Mucosa of rectum (tissue), 2 donors: ENCODE data around the gene MET.

Experiments used
- H3K27ac ChIP-seq, 2 donors: one replicate each; pipeline ENCODE4 v1.7.0; 2013; ENCODE audit warnings: inconsistent platforms in 2 of 2, low read depth in 2 of 2, low read length in 2 of 2
- H3K27me3 ChIP-seq, 2 donors: one replicate each; pipeline ENCODE4 v1.7.0; 2013; ENCODE audit warnings: low read length in 2 of 2; ENCODE audit not compliant: control insufficient read depth in 2 of 2, insufficient read depth in 2 of 2
- H3K36me3 ChIP-seq, 2 donors: one replicate each; pipeline ENCODE4 v1.7.0; 2013; ENCODE audit warnings: low read length in 2 of 2; ENCODE audit not compliant: control insufficient read depth in 2 of 2, insufficient read depth in 2 of 2
- H3K4me1 ChIP-seq, 2 donors: one replicate each; pipeline ENCODE4 v1.7.0; 2013; ENCODE audit warnings: low read length in 2 of 2, mild to moderate bottlenecking in 1 of 2; ENCODE audit not compliant: control insufficient read depth in 2 of 2, insufficient read depth in 2 of 2
- H3K4me3 ChIP-seq, 2 donors: one replicate each; pipeline ENCODE4 v1.7.0; 2013; ENCODE audit warnings: low read length in 2 of 2
- H3K9ac ChIP-seq, 2 donors: one replicate each; pipeline ENCODE4 v1.7.0; 2013; ENCODE audit warnings: low read length in 2 of 2, low read depth in 1 of 2, mild to moderate bottlenecking in 1 of 2
- H3K9me3 ChIP-seq, 2 donors: one replicate each; pipeline ENCODE4 v1.7.0; 2013; ENCODE audit warnings: low read length in 2 of 2; ENCODE audit not compliant: control insufficient read depth in 2 of 2
- donor health status: healthy.
- donor health status: Normal muscosa, but diverticular disease.

Gene MET

DNA sequence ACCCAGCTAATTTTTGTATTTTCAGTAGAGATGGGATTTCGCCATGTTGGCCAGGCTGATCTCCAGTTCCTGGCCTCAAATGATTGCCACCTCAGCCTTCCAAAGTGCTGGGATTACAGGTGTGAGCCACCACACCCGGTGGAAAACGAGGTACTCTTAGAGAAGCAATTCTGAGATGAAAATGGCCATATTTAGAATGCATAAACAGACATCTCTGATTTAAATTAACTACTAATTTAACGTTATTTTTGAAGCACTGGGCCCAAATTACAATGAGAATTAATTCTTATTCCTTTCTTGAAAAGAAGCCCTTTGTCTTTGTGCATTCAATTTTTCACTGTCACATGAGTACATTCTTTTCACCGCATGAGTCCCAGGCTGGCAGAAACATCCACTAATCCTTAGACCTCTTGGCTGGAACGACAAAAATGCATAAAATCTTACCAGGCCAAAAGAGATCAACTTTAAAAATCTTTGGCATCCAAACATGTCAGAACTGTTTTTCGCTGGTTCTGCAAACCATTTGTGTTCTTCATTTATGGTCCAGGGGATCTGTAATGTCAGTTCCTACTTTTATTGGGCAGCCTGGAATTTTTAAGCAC, 130.2 kb downstream of the MET start:
- H3K27ac ChIP-seq = peak overlapping the region; percentile 0 to 51
- peaks cover 26 to 54% of the 10 kb centered on the region in 2 donors for H3K4me1 ChIP-seq
- no peaks in the 10 kb centered on the region for H3K9me3 ChIP-seq
- no peak overlapping the region for H3K9ac ChIP-seq
- no peak overlapping the region for H3K4me3 ChIP-seq
- H3K36me3 ChIP-seq = no peaks in the 10 kb centered on the region
- H3K27me3 ChIP-seq = no peaks in the 10 kb centered on the region

DNA sequence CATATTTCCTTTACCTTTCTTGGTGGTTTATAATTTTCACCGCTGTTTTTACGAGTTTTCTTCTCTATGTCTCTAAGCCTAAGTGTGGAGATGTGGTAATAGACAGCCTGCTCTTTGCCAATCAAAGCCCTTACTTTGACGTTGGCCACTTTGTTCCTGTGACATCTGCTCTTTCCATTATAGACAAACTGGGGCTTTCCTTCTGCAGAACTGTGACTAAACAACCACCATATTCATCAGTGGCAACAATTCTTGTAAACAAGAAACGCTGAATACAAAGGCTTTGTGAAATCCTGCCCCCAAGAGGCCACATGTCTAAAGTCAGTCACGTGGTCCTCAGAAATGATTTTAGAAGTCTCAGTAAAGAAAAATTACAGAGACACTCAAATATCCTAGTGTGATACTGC, 130.8 kb downstream of the MET start:
- Histone ChIP-seq H3K27ac (peak overlapping the region; percentile 0 to 51), H3K4me1 (peaks cover 26 to 49% of the 10 kb centered on the region in 2 donors)

DNA sequence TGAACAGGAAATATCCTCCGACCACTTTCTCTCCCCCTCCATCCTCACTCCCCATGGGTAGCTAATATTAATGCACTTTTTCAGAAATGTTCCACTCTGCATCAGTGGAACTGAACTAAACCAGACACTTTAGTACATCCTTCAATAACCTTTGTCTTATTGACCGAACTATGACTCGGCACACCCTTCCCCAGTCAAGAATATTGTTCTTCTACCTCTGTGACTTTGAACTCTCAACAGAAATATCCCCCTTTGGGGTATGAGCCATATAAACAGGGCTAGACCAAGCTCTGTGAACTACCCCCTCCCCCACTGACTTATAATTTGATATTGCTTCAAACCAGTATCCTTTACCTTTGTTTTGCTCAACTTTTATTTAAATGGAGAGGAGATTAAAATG, 132.5 kb downstream of the MET start:
- peaks cover 19 to 47% of the 10 kb centered on the region in 2 donors for H3K4me1 ChIP-seq
- no peak overlapping the region for H3K9ac ChIP-seq
- H3K9me3 ChIP-seq = no peaks in the 10 kb centered on the region
- H3K36me3 ChIP-seq = no peaks in the 10 kb centered on the region
- H3K27me3 ChIP-seq = no peaks in the 10 kb centered on the region
- no peak overlapping the region for H3K27ac ChIP-seq
- H3K4me3 ChIP-seq = peak overlapping the region in 1 of 2 donors; percentile 17

More for the DNA sequence above, 130.8 kb downstream of the MET start:
- peak overlapping the region in 1 of 2 donors; percentile 10 for H3K9ac ChIP-seq
- H3K9me3 ChIP-seq = no peaks in the 10 kb centered on the region
- H3K27me3 ChIP-seq = no peaks in the 10 kb centered on the region
- H3K36me3 ChIP-seq = no peaks in the 10 kb centered on the region
- H3K4me3 ChIP-seq = no peak overlapping the region

DNA sequence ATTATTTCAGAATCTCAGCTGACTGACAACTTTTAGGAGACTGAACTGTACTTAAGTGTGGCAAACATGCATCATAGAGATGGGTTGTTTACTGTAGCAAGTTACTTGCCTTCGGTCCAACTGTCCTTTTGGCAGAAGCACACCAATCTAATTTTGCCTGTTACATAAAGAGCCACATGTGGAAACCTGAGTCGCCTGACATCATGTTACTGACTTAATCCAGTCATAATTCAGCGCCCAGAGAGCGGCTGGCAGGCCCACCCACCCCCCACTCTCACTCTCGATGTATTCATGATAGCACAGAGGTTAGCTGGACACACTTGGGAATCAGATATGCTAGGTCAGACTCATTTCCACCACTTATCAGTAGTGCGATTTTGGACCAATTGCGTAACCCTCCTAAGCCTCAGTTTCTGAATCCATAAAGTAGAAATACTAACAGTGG, 133.1 kb downstream of the MET start:
- H3K36me3 ChIP-seq = no peaks in the 10 kb centered on the region
- H3K9me3 ChIP-seq = no peaks in the 10 kb centered on the region
- H3K27ac ChIP-seq = peak overlapping the region; percentile 25 to 70
- no peaks in the 10 kb centered on the region for H3K27me3 ChIP-seq
- peak overlapping the region in 1 of 2 donors; percentile 24 for H3K9ac ChIP-seq
- peaks cover 20 to 54% of the 10 kb centered on the region in 2 donors for H3K4me1 ChIP-seq
- H3K4me3 ChIP-seq = no peak overlapping the region

DNA sequence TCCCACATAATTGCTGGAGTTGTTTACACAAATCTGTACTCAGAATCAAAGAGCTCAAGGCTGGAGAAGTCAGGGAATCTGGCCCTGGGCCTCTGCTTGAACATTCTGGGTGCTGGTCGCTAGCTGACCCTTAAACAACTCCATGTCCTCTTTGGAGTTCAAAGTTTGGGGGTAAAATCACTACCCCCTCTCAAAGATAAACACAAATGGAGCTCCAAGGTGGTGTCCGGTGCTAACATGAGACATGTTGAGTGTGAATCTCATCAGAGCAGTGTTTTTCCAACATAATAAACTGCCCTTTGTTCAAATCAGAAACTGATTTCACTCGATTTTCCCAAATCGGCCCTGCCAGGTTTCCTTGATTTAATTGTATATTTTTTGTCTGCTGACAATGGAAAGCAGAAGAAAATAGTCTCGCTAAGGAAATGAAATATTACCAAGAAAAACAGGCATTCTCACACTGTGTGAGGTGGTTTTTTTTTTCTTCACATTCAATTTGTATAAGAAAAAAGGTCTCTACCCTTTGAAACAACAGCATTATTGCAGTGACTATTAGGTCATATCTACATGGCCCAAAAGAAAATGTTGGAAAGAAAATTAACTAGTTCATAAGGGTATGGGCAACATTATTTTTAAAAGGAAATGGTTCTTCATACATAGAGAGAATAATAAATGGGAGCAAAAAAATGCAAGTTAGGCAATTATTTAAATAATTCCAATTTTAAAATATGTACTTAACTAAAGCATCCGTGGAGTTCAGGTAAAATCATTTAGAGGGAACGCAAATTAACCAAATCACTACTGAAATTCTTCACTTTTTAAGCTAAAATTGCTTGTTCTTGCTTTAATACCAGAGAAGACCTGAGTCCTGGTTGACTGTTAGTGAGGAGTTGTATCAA, 134.3 kb downstream of the MET start:
- Histone ChIP-seq H3K27me3 (no peaks in the 10 kb centered on the region), H3K27ac (no peak overlapping the region), H3K9ac (no peak overlapping the region), H3K4me1 (peaks cover 22 to 58% of the 10 kb centered on the region in 2 donors), H3K9me3 (no peaks in the 10 kb centered on the region), H3K4me3 (no peak overlapping the region), H3K36me3 (no peaks in the 10 kb centered on the region)

DNA sequence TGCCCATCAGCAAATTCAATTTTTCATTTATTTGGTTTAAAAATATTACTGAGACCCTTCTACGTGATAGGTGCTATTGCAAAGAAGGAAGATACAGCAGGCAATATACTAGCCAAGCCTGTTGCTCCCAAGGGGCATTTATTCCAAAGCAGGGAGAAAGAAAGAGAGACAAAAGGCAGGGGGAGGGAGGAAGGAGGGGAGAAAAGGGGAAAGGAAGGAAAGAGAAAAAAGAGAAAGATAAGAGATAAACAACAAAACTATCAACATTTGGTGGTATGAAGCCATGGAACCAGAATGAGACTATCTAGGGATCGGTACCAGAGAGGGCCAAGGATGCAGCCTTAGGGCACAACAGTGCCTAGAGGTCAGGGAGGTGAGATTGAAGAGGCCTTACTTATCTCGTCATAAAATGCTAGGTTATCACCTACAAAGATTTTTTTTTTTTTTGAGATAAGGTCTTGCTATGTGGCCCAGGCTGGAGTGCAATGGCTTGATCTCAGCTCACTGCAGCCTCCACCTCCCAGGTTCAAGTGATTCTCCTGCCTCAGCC, 135.1 kb downstream of the MET start:
- Histone ChIP-seq H3K9ac (no peak overlapping the region), H3K27ac (no peak overlapping the region), H3K27me3 (no peaks in the 10 kb centered on the region), H3K36me3 (no peaks in the 10 kb centered on the region), H3K4me1 (peaks cover 29 to 60% of the 10 kb centered on the region in 2 donors), H3K9me3 (no peaks in the 10 kb centered on the region), H3K4me3 (no peak overlapping the region)

DNA sequence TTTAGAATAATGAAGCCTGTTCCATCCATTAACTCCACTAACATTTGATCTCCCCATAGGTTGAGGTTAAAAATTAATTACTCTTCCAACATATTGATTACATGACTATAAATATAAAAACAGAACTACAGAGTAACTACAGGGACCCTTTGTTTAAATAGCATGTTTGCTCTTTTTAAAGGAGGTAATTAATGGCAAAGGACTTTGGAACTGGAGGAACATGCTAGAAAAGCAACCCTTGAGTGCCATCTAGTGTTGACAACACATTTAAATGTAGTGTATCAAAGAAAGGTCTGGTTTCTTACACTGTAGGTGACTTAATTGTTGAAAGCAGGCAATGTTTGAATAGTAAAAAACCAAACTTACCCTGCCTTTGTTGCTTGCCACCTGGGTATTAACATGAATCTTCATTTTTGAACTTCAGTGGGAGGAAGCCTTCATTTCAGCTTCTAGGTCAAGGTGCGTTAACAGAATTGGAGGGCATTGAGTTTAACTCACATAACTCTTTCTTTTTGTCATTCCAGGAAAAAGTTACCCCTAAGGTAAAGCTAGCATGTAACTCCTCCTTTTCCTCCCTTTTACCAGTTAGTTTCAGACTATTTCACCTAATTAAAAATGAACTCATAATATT, 137.8 kb downstream of the MET start:
- Histone ChIP-seq H3K9ac (no peak overlapping the region), H3K27ac (peak overlapping the region; percentile 68 to 69), H3K27me3 (no peaks in the 10 kb centered on the region), H3K36me3 (no peaks in the 10 kb centered on the region), H3K9me3 (no peaks in the 10 kb centered on the region), H3K4me1 (peaks cover 25 to 45% of the 10 kb centered on the region in 2 donors), H3K4me3 (peak overlapping the region in 1 of 2 donors; percentile 14)

DNA sequence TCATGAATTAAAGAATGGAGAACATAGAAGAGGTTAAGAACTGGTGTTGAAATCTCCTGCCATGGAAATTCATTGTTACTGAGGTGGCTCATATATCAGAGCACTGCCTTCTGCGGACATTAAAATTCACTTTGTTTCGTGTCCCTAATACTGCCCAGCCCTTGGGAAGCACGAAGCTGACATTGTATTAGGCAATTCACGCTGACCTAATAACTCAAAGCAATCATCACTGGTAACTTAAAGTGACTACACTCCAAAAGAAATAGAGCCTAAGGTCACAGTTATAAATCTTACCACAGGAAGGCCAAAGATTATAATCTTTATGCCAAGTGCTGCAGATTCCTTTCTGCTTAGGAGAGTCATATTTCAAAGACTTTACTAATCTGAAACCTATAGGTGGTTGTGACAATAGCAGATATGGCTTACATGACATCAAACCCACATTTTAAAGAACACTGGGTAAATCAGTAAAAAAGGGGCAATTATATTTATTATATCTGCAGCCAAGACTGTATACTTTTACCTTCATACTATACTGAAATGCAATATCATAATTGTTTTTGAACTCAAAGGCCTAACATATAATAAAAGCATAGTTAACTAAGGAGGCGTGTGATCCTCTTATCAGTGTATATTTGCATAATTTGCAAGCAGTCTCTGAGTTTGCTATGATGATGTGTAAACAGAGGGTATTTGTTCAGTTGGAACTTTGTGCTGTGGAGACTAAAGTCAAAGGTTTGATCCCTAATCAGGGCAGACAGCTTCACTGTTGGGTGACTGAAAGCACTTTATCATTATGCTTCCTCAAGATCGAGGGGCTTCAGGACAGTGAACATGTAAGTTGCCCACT, 138.5 kb downstream of the MET start:
- H3K4me1 ChIP-seq = peaks cover 20 to 39% of the 10 kb centered on the region in 2 donors
- peak overlapping the region in 1 of 2 donors; percentile 14 for H3K4me3 ChIP-seq
- H3K9ac ChIP-seq = peak overlapping the region in 1 of 2 donors; percentile 14
- H3K36me3 ChIP-seq = no peaks in the 10 kb centered on the region
- no peaks in the 10 kb centered on the region for H3K27me3 ChIP-seq
- no peaks in the 10 kb centered on the region for H3K9me3 ChIP-seq
- H3K27ac ChIP-seq = peak overlapping the region; percentile 68 to 69

DNA sequence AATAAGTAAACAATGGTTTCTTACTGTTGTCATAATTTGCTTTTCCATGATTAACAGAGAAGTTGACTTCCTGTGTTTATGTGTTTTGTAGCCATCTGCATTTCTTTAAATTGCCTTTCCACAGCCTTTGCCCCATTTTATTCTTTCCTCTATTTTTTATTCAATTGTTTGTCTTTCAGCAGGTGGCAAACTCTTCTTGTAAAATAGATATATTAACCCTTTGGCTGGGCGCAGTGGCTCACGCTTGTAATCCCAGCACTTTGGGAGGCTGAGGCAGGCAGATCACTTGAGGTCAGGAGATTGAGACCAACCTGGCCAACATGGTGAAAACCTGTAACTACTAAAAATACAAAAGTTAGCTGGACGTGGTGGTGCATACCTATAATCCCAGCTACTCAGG, 139.8 kb downstream of the MET start:
- no peaks in the 10 kb centered on the region for H3K9me3 ChIP-seq
- H3K27ac ChIP-seq = peak overlapping the region; percentile 68 to 69
- peaks cover 18 to 39% of the 10 kb centered on the region in 2 donors for H3K4me1 ChIP-seq
- H3K27me3 ChIP-seq = no peaks in the 10 kb centered on the region
- H3K9ac ChIP-seq = no peak overlapping the region
- no peaks in the 10 kb centered on the region for H3K36me3 ChIP-seq
- no peak overlapping the region for H3K4me3 ChIP-seq
